ENCODE data around the gene ELP4. TPM values are rescaled to one million over a fixed set of nuclear protein-coding genes. Genes with fewer than 3 reads are reported as not detected.

The ELP4 gene
- total RNA-seq, 1 experiment from 2014 or later, result 15.2 TPM

GRCh38 chr11:31783252-31783651 is 273.7 kb downstream of the ELP4 start:
- H3K4me3 Mint-ChIP-seq, result no peak overlapping the region
- Histone ChIP-seq H3K14ac (ENCODE audit: insufficient read depth, low read length) (no peak overlapping the region), H2BK12ac (ENCODE audit: insufficient read length, low read depth, low read length) (no peak overlapping the region), H2AK5ac (ENCODE audit: insufficient read length, low read length) (no peak overlapping the region), H4K5ac (ENCODE audit: insufficient read length, low read depth, low read length) (no peak overlapping the region), H4K20me1 (ENCODE audit: control insufficient read depth, insufficient read depth, insufficient read length) (peaks cover 3% of the 10 kb centered on the region), H3K56ac (ENCODE audit: insufficient read length, low read depth, low read length) (no peak overlapping the region), H3T11ph (ENCODE audit: low read length) (no peak overlapping the region), H2BK120ac (ENCODE audit: low read depth, low read length, poor library complexity, severe bottlenecking) (no peak overlapping the region), H3K23me2 (ENCODE audit: insufficient read length, low read depth, low read length, poor library complexity, severe bottlenecking) (no peaks in the 10 kb centered on the region), H2AFZ (ENCODE audit: low read length) (no peak overlapping the region), H3K4me1 (ENCODE audit: insufficient read depth, low read length) (no peaks in the 10 kb centered on the region), H3K9me3 (ENCODE audit: control insufficient read depth, low read depth, low read length) (no peaks in the 10 kb centered on the region), H3K4me2 (ENCODE audit: insufficient read depth, insufficient read length, low read length) (no peak overlapping the region), H3K79me1 (ENCODE audit: insufficient read depth, low read depth, low read length, poor library complexity, severe bottlenecking) (no peaks in the 10 kb centered on the region), H3K23ac (ENCODE audit: insufficient read length, low read depth, low read length) (no peak overlapping the region), H3K18ac (ENCODE audit: insufficient read length, low read depth, low read length) (no peak overlapping the region), H2BK20ac (ENCODE audit: low read depth, low read length, poor library complexity, severe bottlenecking) (no peak overlapping the region), H2BK15ac (ENCODE audit: low read depth, low read length) (no peak overlapping the region), H3K4ac (ENCODE audit: low read depth, low read length) (no peak overlapping the region), H2BK5ac (ENCODE audit: insufficient read length, low read length) (no peak overlapping the region), H3K9ac (ENCODE audit: extremely low read depth, insufficient read length, low read length) (no peak overlapping the region), H3K27me3 (ENCODE audit: insufficient read depth, low read length) (no peaks in the 10 kb centered on the region), H4K91ac (ENCODE audit: insufficient read length, low read depth, low read length) (no peak overlapping the region), H4K8ac (replicated peaks; ENCODE audit: insufficient read length, low read depth, low read length) (no peak overlapping the region), H3K79me2 (ENCODE audit: insufficient read depth, low read length) (no peaks in the 10 kb centered on the region), H3K27ac (ENCODE audit: insufficient read length, low read depth, low read length) (no peak overlapping the region)
- no peak for TF ChIP-seq CTCF (conservative IDR thresholded peaks at IDR 0.05)
- no peaks in the 10 kb centered on the region for H3K36me3 Mint-ChIP-seq (ENCODE audit: insufficient read depth in 1 of 3, low read depth in 3 of 3)
- DNase-seq, result no peak
- WGBS (ENCODE audit: extremely low coverage, insufficient read length, low lambda C conversion rate), result no CpG with 5 or more reads among the region's 6 CpGs
- H3K27me3 Mint-ChIP-seq (ENCODE audit: low read depth), result no peaks in the 10 kb centered on the region
- no peak overlapping the region; a peak in 1 of 7 replicates for H3K27ac Mint-ChIP-seq
- no peaks in the 10 kb centered on the region for H3K9me3 Mint-ChIP-seq
- H3K4me1 Mint-ChIP-seq, result peaks cover 7 to 22% of the 10 kb centered on the region in 2 experiments

Data from H9 (cell line).